Stimulated activated CD4-positive, alpha-beta T cell treated with anti-CD3 and anti-CD28 coated beads, Interleukin-4, amount 100 ng/mL, for 24 hours (primary cell): Measurements from ENCODE around the gene MEDAG.

Experiments
- DNase-seq: peaks from one replicate; pipeline ENCODE4 v3.0.0-alpha.2; 2020

MEDAG gene

GRCh38 chr13:30966101-30966500 lies 60.0 kb downstream of the MEDAG start:
- DNase-seq = no peak

- no peak for DNase-seq
Measured at GRCh38 chr13:30968846-30969245, 62.8 kb downstream of the MEDAG start.

- no peak for DNase-seq
Measured at GRCh38 chr13:30971575-30971974, 65.5 kb downstream of the MEDAG start.

GRCh38 chr13:30972888-30973377 lies 66.9 kb downstream of the MEDAG start:
- DNase-seq = no peak

GRCh38 chr13:30974350-30974749 lies 68.3 kb downstream of the MEDAG start:
- DNase-seq = no peak
